Hepatocyte (in vitro differentiated cells): ENCODE measurements around the gene ZNF212. TPM values are rescaled to one million over a fixed set of nuclear protein-coding genes. Genes with fewer than 3 reads are reported as not detected.

Experiments
- DNase-seq: peaks from one replicate; pipeline ENCODE4 v3.0.0-alpha.2; 2016; ENCODE audit warnings: low spot score
- H2AFZ ChIP-seq: fragments of 200-600 bp; sonication (generic); 2 replicates; pipeline ENCODE4 v1.6.0; 2016; ENCODE audit warnings: antibody characterized with exemption, mild to moderate bottlenecking
- H3K27ac ChIP-seq: fragments of 200-600 bp; sonication (generic); 2 replicates; pipeline ENCODE4 v1.5.1; 2016; ENCODE audit warnings: mild to moderate bottlenecking
- H3K27me3 ChIP-seq: fragments of 200-600 bp; sonication (generic); 2 replicates; pipeline ENCODE4 v1.6.1; 2016
- H3K36me3 ChIP-seq: fragments of 200-600 bp; sonication (generic); replicated peaks from 2 replicates; pipeline ENCODE4 v1.5.1; 2016; ENCODE audit warnings: low read depth; ENCODE audit not compliant: insufficient read depth
- H3K4me1 ChIP-seq: fragments of 200-600 bp; sonication (generic); 2 replicates; pipeline ENCODE4 v1.5.1; 2016; ENCODE audit warnings: mild to moderate bottlenecking, moderate library complexity; ENCODE audit not compliant: insufficient read depth
- H3K4me2 ChIP-seq: fragments of 200-600 bp; sonication (generic); 2 replicates; pipeline ENCODE4 v1.6.0; 2016
- H3K4me3 ChIP-seq: fragments of 200-600 bp; sonication (generic); 2 replicates; pipeline ENCODE4 v1.5.1; 2016; ENCODE audit warnings: mild to moderate bottlenecking
- H3K79me2 ChIP-seq: fragments of 200-600 bp; sonication (generic); 2 replicates; pipeline ENCODE4 v1.6.0; 2017; ENCODE audit warnings: mild to moderate bottlenecking
- H3K9me2 ChIP-seq: fragments of 200-600 bp; sonication (generic); replicated peaks from 2 replicates; pipeline ENCODE4 v1.6.0; 2017; ENCODE audit warnings: mild to moderate bottlenecking; ENCODE audit not compliant: insufficient read depth
- H3K9me3 ChIP-seq: fragments of 200-600 bp; sonication (generic); 2 replicates; pipeline ENCODE4 v1.5.1; 2016; ENCODE audit warnings: low read depth, mild to moderate bottlenecking
- H4K20me1 ChIP-seq: fragments of 200-600 bp; sonication (generic); 2 replicates; pipeline ENCODE4 v1.6.0; 2016; ENCODE audit warnings: mild to moderate bottlenecking; ENCODE audit not compliant: insufficient read depth, poor library complexity, severe bottlenecking
- EZH2 ChIP-seq: fragments of 200-600 bp; sonication (generic); IDR thresholded peaks from 2 replicates; pipeline ENCODE4 v1.6.1; 2016; ENCODE audit warnings: antibody characterized with exemption, mild to moderate bottlenecking, borderline replicate concordance
- EZH2phosphoT487 ChIP-seq: fragments of 200-600 bp; sonication (generic); IDR thresholded peaks from one replicate; pipeline ENCODE4 v1.6.1; 2018; ENCODE audit warnings: antibody characterized with exemption, mild to moderate bottlenecking, low read depth, moderate library complexity; ENCODE audit not compliant: unreplicated experiment, severe bottlenecking
- WGBS: methylation state at CpG from one replicate; pipeline ENCODE4 v1.1.6; 2016; ENCODE audit warnings: low lambda C conversion rate; ENCODE audit errors: missing lambda C conversion rate; 5-methylcytosine and 5-hydroxymethylcytosine counted together
- polyA plus RNA-seq: library from polyadenylated mRNA; unstranded; fragments of >200 nt; fragmentation: Nextera tagmentation; extraction: Ambion mirVana; gene quantifications from 2 replicates; pipeline ENCODE4 v1.2.1, GENCODE V29; 2016
- total RNA-seq: library from RNA; depleted of rRNA; stranded (reverse); fragments of >200 nt; gene quantifications from 2 replicates; pipeline ENCODE4 v1.2.3, GENCODE V29; 2014
- TF ChIP-seq, protein P1 (sequence below): fragments of 200-600 bp; sonication (generic); IDR thresholded peaks from 2 replicates; pipeline ENCODE4 v1.5.1; 2016; ENCODE audit warnings: antibody characterized with exemption, mild to moderate bottlenecking; ENCODE audit not compliant: poor library complexity

Gene ZNF212
- total and polyA plus RNA-seq, 2 experiments from 2014 or later, result 4.6 to 9.9 TPM

- Histone ChIP-seq H3K9me2 (no peaks in the 10 kb centered on the region), H3K79me2 (no peaks in the 10 kb centered on the region), H3K36me3 (no peaks in the 10 kb centered on the region), H3K27me3 (no peaks in the 10 kb centered on the region), H4K20me1 (no peaks in the 10 kb centered on the region), H3K27ac (no peak overlapping the region), H2AFZ (no peak overlapping the region), H3K4me3 (no peak overlapping the region), H3K4me2 (no peak overlapping the region), H3K9me3 (no peaks in the 10 kb centered on the region), H3K4me1 (no peaks in the 10 kb centered on the region)
- DNase-seq, result no peak
- TF ChIP-seq, protein P1, sequence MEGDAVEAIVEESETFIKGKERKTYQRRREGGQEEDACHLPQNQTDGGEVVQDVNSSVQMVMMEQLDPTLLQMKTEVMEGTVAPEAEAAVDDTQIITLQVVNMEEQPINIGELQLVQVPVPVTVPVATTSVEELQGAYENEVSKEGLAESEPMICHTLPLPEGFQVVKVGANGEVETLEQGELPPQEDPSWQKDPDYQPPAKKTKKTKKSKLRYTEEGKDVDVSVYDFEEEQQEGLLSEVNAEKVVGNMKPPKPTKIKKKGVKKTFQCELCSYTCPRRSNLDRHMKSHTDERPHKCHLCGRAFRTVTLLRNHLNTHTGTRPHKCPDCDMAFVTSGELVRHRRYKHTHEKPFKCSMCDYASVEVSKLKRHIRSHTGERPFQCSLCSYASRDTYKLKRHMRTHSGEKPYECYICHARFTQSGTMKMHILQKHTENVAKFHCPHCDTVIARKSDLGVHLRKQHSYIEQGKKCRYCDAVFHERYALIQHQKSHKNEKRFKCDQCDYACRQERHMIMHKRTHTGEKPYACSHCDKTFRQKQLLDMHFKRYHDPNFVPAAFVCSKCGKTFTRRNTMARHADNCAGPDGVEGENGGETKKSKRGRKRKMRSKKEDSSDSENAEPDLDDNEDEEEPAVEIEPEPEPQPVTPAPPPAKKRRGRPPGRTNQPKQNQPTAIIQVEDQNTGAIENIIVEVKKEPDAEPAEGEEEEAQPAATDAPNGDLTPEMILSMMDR, result no peak
- TF ChIP-seq EZH2phosphoT487 (no peak), EZH2 (no peak)
- 98% methylated on average over 51 of the region's 55 CpGs for WGBS
These were observed 55.4 kb downstream of the ZNF212 start for GRCh38 chr7:149294634-149295480.

DNA sequence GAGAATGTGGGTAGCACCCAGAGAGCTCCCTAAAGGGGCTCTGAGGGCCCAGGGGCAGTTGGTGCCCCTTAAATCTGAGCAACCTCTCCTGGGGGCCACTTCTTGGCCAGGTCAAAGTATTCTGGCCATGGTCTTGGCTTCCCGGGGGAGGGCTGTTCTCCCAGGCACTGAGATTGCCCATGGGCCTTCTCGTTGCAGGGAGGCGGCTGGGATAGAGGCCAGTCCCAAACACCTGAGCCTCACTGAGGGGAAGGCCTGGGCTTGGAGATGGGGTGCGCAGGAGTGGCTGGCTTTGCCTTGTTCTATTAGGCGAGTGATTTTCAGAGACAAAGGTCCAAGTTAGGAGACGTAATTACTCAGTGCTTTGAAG is 56.0 kb downstream of the ZNF212 start:
- TF ChIP-seq EZH2 (no peak), EZH2phosphoT487 (no peak)
- TF ChIP-seq, protein P1, result no peak
- no peaks in the 10 kb centered on the region for H3K27me3 ChIP-seq
- H3K79me2 ChIP-seq, result no peaks in the 10 kb centered on the region
- no peaks in the 10 kb centered on the region for H4K20me1 ChIP-seq
- DNase-seq, result no peak
- no peaks in the 10 kb centered on the region for H3K36me3 ChIP-seq
- no peak overlapping the region for H2AFZ ChIP-seq
- no peaks in the 10 kb centered on the region for H3K9me2 ChIP-seq
- H3K27ac ChIP-seq, result no peak overlapping the region
- 94% methylated on average over 6 of the region's 6 CpGs for WGBS
- no peaks in the 10 kb centered on the region for H3K4me1 ChIP-seq
- no peaks in the 10 kb centered on the region for H3K9me3 ChIP-seq
- H3K4me3 ChIP-seq, result no peak overlapping the region
- H3K4me2 ChIP-seq, result no peak overlapping the region

DNA sequence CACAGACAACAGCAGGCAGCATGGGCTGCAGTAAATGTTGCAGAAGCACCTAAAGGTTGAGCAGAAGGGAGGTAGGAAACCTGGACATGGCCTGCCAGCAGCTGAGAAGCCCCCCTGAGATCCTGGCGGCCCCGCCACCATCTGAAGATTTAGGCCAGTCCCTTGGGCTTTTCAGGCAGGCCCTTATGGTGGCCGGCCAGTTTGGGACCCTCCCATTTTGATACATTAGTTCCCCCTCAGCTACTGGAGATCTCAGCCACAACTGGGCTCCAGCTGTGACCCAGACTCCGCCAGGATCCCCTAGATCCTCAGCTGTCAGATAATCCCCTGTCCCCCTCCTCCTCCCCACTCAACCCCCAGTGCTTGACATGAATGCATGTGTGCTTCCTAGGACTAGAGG is 56.9 kb downstream of the ZNF212 start:
- no peaks in the 10 kb centered on the region for H3K9me3 ChIP-seq
- 93% methylated on average over 4 of the region's 4 CpGs for WGBS
- no peak overlapping the region for H3K4me3 ChIP-seq
- no peak overlapping the region for H3K27ac ChIP-seq
- no peaks in the 10 kb centered on the region for H3K9me2 ChIP-seq
- TF ChIP-seq, protein P1, result no peak
- no peak for TF ChIP-seq EZH2
- TF ChIP-seq EZH2phosphoT487, result no peak
- H3K4me2 ChIP-seq, result no peak overlapping the region
- no peak for DNase-seq
- H3K36me3 ChIP-seq, result no peaks in the 10 kb centered on the region
- no peaks in the 10 kb centered on the region for H3K4me1 ChIP-seq
- H3K27me3 ChIP-seq, result no peaks in the 10 kb centered on the region
- no peak overlapping the region for H2AFZ ChIP-seq
- no peaks in the 10 kb centered on the region for H4K20me1 ChIP-seq
- no peaks in the 10 kb centered on the region for H3K79me2 ChIP-seq
